Muscle layer of colon (tissue), 2 donors: ENCODE data around the gene TMPRSS13.

Source experiments
- H3K27ac ChIP-seq: one replicate; pipeline ENCODE4 v1.7.0; 2013; ENCODE audit warnings: low read depth, mild to moderate bottlenecking, low read length, moderate library complexity
- H3K27me3 ChIP-seq, 2 donors: one replicate each; pipeline ENCODE4 v1.7.0; 2013; ENCODE audit warnings: low read length in 2 of 2, mild to moderate bottlenecking in 2 of 2; ENCODE audit not compliant: insufficient read depth in 2 of 2, control insufficient read depth in 1 of 2
- H3K36me3 ChIP-seq: one replicate; pipeline ENCODE4 v1.7.0; 2013; ENCODE audit warnings: mild to moderate bottlenecking, low read length; ENCODE audit not compliant: insufficient read depth
- H3K4me1 ChIP-seq: one replicate; pipeline ENCODE4 v1.7.0; 2013; ENCODE audit warnings: mild to moderate bottlenecking, low read length; ENCODE audit not compliant: insufficient read depth
- H3K4me3 ChIP-seq, 2 donors: one replicate each; pipeline ENCODE4 v1.7.0; 2013; ENCODE audit warnings: low read length in 2 of 2, low read depth in 1 of 2, mild to moderate bottlenecking in 1 of 2, moderate library complexity in 1 of 2
- H3K9ac ChIP-seq: one replicate; pipeline ENCODE4 v1.7.0; 2013; ENCODE audit warnings: low read length
- H3K9me3 ChIP-seq: one replicate; pipeline ENCODE4 v1.7.0; 2013; ENCODE audit warnings: mild to moderate bottlenecking, low read length
- donor health status: abdominal sarcoma.
- donor health status: Adenocarcinoma of cecum.

TMPRSS13 gene

DNA sequence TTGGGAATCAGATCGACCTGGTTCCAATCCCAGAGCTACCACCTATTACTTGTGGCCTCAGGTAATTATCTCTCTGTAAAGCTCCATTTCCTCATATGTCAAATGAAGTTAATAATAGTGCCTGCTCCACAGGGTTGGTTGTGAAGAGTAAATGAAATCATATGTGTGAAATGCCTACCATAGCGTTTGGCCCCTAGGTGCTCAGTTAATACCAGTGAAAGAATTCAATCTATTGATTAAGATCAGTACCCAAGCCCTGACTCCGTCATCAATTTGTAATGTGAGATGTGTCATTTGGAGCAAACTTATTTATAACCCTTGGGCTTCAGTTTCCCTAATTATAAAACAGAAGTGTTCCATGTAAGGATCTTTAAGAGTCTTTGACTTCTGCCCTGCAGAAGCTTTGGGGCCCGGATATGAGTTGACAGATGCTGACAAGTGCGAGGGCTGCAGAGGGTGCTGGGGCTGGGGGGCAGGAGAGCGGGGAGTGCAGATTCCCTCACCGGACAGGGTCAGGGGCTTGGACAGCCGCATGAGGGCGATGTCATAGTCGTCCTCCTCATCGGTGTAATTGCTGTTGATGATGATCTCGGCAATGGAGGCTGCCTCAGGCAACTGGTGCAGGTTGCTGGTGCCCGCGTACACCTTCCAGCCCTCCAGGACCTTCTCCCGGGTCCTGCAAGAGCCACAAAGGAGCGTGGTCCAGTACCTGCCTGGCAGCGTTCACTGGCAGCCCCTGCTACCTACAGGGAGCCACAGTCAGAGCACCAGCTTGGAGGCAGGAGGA lies 20.9 kb downstream of the TMPRSS13 start:
- H3K9ac ChIP-seq = no peak overlapping the region

DNA sequence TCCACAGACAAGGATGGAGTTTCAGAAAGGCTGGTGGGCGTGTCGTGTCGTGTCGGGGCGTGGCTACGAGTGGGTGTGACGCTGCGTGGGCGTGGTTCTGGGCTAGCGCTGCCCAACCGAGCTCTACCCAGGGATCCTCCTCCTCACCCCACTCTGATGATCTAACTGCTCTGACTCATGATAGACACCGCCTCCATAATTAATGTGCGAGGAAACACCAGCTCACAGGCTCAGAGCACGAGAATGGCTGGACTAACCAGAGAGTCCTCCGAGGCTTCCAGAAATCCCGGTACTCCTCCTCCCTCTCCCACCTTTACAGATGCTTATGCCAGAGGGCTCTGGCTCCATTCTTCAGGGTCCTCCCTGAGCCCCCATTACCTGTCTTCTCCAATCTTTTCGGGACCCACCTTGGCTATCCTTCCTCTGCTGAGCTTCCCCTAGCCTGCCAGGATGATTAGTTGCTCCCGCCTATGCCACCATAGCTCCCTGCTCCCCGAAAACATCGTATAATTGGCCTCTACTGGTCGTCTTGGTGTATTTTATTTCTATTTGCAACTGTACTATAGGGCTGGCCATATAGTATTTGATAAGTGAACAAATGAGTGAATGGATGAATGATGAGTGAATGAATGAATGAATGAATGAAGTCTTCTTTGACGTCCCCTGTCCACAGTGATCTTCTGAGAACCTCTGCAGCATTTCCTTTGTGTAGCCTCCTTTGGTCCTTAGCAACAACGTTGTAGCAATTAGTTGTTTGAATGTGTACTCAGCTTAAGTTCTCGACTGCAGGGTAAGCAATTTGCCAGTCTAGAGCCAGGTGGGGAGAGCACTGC lies 21.7 kb downstream of the TMPRSS13 start:
- H3K27ac ChIP-seq = no peak overlapping the region
- no peaks in the 10 kb centered on the region for H3K9me3 ChIP-seq
- H3K4me1 ChIP-seq = peaks cover 10% of the 10 kb centered on the region
- H3K9ac ChIP-seq = no peak overlapping the region
- H3K4me3 ChIP-seq = no peak overlapping the region
- no peaks in the 10 kb centered on the region for H3K36me3 ChIP-seq
- H3K27me3 ChIP-seq = no peaks in the 10 kb centered on the region

More for the DNA sequence above, 20.9 kb downstream of the TMPRSS13 start:
- Histone ChIP-seq H3K9me3 (no peaks in the 10 kb centered on the region), H3K4me1 (peaks cover 10% of the 10 kb centered on the region), H3K4me3 (no peak overlapping the region), H3K27ac (no peak overlapping the region), H3K27me3 (no peaks in the 10 kb centered on the region), H3K36me3 (no peaks in the 10 kb centered on the region)

DNA sequence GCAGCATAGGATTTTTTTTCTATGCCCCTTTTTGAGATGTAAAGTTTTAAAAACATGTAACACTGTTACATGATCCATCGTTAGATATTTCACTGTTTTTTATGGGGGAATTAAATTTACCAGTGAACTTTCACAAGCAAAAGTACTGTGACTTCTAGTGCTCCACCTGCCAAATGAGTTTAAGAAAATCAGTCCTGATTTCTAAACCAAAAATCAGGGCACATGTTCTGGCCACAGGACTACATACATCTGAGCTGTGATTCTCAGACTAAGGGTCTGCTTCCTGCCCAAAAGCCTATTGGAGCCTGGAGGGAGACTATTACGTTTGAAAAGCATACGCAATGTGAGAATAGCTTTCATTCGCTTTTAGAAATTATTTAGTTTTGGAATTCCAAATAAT lies 22.5 kb downstream of the TMPRSS13 start:
- H3K4me1 ChIP-seq = peaks cover 10% of the 10 kb centered on the region
- H3K9me3 ChIP-seq = no peaks in the 10 kb centered on the region
- H3K4me3 ChIP-seq = no peak overlapping the region
- H3K36me3 ChIP-seq = no peaks in the 10 kb centered on the region
- no peak overlapping the region for H3K9ac ChIP-seq
- no peaks in the 10 kb centered on the region for H3K27me3 ChIP-seq
- H3K27ac ChIP-seq = no peak overlapping the region

DNA sequence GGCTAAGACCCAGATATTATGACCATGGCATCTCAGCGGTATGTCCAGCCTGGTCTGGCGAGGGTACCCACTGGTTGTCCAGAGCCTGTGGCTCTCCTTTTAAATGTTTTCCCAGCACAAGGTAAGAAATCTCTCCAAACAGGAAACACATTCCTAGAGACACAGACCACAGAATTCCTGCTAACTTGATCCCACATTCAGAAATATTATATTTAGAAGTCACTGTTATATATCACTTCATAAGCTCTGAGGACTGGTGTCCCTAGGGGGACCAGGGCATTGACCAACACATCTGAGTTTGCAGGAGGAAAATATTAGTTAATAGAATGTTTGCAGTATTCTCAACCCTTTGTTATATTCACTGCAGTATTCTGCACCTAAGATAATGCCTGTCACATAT lies 23.1 kb downstream of the TMPRSS13 start:
- no peak overlapping the region for H3K9ac ChIP-seq
- H3K4me3 ChIP-seq = no peak overlapping the region
- H3K27me3 ChIP-seq = no peaks in the 10 kb centered on the region
- peaks cover 10% of the 10 kb centered on the region for H3K4me1 ChIP-seq
- no peaks in the 10 kb centered on the region for H3K36me3 ChIP-seq
- H3K9me3 ChIP-seq = no peaks in the 10 kb centered on the region
- no peak overlapping the region for H3K27ac ChIP-seq

DNA sequence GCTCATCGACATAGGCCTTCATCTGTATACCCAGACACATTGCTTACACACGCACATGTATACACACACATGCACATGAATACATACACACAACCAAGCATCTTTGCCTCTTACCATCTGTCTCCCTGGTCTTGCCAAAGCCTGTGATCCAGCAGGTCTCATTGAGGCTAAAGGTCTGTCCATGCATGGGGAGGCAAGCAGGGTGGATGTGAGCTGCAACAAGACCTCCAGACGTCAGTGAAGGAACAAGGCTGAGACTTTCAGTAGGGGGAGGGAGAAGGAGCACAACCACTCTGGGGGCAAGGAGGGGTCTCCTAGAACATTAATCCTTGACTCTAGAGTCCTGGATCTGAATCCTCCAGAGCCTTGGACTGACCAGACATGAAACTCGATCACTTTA lies 23.7 kb downstream of the TMPRSS13 start:
- no peaks in the 10 kb centered on the region for H3K27me3 ChIP-seq
- no peak overlapping the region for H3K27ac ChIP-seq
- no peaks in the 10 kb centered on the region for H3K36me3 ChIP-seq
- H3K4me3 ChIP-seq = no peak overlapping the region
- peaks cover 10% of the 10 kb centered on the region for H3K4me1 ChIP-seq
- H3K9ac ChIP-seq = no peak overlapping the region
- no peaks in the 10 kb centered on the region for H3K9me3 ChIP-seq

DNA sequence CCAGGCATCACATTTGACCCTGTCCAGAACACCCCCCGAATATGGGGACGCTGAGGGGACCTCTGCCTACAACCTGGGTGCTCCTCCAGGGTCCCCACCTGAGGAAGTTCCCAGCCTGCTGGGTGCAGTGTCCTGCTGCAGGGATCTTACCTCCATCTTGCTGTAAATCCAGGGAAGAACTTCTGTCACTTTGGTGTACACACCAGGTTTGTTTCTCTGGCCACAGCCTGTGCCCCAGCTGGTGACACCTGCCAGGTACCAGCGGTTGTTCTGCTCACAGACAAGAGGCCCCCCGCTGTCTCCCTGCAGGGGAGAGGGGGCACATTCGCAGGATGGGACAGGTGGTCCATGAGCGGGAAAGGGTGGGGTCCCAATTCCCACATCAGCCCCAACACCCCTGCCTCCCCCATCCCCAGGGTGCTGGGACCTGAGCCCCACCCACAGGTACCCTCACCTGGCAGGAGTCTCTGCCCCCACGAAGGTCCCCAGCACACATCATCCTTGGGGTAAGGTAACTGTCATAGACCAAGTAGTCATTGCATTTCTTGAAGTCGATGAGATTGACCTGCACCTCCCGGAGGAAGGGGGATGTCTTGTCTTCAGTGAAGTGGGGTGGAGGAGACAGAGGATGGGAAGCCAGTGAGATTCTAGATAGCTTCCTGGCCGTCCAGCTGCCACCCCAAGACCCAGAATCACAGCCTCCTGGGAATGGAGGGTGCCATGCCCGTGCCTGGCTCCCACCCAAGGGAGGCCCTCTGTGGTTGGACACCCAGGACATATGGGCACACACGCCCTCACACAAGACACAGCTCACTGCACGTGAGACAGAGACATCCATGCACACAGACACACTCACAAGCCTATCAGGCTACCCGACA lies 25.5 kb downstream of the TMPRSS13 start:
- H3K27ac ChIP-seq = no peak overlapping the region
- H3K9ac ChIP-seq = no peak overlapping the region
- H3K4me1 ChIP-seq = peaks cover 10% of the 10 kb centered on the region
- no peaks in the 10 kb centered on the region for H3K36me3 ChIP-seq
- H3K9me3 ChIP-seq = no peaks in the 10 kb centered on the region
- no peaks in the 10 kb centered on the region for H3K27me3 ChIP-seq
- H3K4me3 ChIP-seq = no peak overlapping the region

DNA sequence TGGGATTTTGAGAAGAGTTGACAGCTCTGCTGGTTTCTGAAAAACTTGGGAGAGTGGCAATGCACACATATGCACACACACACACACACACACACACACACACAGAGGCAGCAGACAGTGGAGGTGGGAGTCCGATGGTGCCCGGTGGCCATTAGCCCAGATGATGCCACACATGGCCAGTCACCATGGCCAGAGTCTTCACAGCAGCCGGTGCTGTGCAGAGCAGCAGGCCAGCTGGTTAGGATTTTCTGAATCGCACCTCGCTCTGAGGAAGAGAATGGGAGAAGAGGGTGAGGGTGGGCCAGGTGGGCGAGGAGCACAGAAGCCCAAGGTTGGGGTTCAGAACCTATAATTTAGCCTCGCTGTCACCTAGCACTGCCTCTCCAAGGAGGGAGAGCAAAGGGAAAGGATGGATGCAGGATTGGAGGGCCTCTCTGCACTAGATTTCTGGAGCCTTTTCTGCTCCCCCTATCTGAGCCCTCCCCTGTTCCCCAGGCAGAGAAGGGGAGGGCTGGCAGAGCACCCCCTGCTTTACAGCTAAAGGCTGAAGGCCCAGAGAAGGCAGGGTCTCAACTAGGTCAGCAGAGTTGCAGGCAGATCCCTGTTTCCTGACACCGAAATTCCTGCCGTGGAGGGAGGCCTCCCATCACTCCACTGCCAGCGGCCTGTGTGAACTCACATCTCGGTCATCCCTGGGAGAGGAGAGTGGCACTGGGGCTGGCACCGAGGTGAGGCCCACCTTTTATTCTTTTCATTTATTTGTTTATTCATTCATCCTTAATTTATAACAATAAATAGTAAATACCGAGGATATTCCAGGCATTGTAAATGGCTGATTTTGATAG lies 27.0 kb downstream of the TMPRSS13 start:
- H3K9me3 ChIP-seq = no peaks in the 10 kb centered on the region
- H3K27me3 ChIP-seq = no peaks in the 10 kb centered on the region

DNA sequence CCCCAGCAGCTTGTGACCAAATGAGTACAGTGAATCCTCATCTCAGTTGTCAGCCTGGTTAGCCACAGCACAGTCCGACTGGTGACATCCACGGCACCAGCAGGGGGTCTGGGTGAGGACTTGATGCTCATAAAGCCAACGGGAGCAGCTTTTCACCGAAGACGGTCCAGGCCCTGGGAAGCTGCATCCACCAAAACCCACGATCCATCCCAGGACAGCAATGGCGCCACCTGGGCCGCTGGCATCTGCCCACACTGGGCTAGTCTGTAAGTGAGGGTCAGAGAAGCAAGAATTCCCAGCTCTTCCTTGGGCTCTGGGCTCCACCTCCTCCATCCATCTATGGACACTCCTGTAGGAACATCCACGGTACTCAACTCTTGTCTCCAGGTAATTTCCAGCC lies 27.6 kb downstream of the TMPRSS13 start:
- Histone ChIP-seq H3K27me3 (no peaks in the 10 kb centered on the region), H3K4me3 (no peak overlapping the region), H3K9ac (no peak overlapping the region), H3K27ac (no peak overlapping the region), H3K4me1 (no peaks in the 10 kb centered on the region), H3K36me3 (no peaks in the 10 kb centered on the region), H3K9me3 (no peaks in the 10 kb centered on the region)

More for the DNA sequence above, 27.0 kb downstream of the TMPRSS13 start:
- H3K4me3 ChIP-seq = no peak overlapping the region
- no peak overlapping the region for H3K27ac ChIP-seq
- no peak overlapping the region for H3K9ac ChIP-seq
- peaks cover 4% of the 10 kb centered on the region for H3K4me1 ChIP-seq
- no peaks in the 10 kb centered on the region for H3K36me3 ChIP-seq

DNA sequence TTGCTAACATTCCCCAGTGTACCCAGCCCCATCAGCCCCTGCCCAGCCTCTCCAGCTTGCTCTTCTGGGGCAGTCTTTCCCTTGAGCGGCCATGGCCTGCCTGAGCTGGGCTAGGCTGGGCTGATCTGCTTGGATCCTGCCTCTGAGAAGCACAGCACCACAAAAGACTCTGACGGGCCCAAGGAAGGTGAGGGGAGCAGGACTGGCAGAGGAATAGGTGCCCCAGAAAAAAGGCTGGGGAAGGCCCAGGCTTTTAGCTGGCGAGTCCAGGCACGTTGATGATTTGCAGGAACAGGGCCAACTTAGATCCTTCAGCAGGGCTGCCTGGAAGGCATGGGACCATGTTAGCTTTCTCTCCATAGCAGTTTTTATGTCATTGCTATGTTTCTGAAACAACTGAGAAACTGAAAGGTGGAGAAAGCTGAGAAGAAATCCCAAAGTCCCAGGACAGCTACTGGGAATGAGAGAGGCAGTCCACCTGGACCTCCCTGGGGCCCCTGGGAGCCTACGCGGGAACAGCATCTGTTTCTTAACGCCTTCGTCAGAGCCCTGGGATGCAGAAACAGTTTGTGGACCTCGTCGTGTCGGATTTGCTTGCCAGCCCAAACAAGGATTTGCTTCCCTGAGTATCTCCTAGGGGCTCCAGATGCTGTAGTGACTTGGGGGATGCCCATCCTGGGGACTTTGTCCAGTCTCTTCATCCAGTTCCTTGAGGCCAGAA lies 28.3 kb downstream of the TMPRSS13 start:
- H3K27me3 ChIP-seq = no peaks in the 10 kb centered on the region
- H3K36me3 ChIP-seq = no peaks in the 10 kb centered on the region
- no peak overlapping the region for H3K9ac ChIP-seq
- H3K9me3 ChIP-seq = no peaks in the 10 kb centered on the region
- no peak overlapping the region for H3K27ac ChIP-seq
- no peak overlapping the region for H3K4me3 ChIP-seq
- H3K4me1 ChIP-seq = no peaks in the 10 kb centered on the region

DNA sequence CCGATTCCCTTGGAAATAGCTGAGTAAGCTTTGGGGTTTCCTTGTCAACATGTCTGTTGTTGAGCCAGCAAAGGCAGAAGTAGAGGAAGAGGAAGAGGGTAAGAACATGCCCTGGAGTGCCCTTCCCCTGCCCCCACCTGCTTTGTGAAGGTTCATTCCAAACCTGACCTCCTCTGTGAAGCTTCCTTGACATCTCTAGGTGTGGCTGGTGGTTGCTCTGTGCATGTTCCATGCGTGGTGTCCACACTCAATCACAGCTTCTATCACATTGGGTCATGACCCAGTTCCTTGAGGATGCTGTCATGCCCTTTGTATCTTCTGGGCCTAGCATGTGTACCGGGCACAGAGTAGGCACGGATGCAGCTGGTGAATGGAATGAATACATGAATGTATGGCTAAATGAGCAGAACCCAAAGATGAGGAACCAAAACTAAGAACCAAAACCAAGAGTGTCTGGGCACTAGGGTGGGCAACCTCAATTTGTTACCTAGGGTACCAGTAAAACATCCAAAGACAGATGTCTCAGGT lies 29.0 kb downstream of the TMPRSS13 start:
- Histone ChIP-seq H3K4me1 (no peaks in the 10 kb centered on the region), H3K27me3 (no peaks in the 10 kb centered on the region), H3K9me3 (no peaks in the 10 kb centered on the region), H3K9ac (no peak overlapping the region), H3K36me3 (no peaks in the 10 kb centered on the region), H3K4me3 (no peak overlapping the region), H3K27ac (no peak overlapping the region)
